Ectodermal cell (in vitro differentiated cells): ENCODE data around the gene RBFA.
A peak's percentile ranks its signal among the peaks of the same experiment; 100 is the strongest.
"Not testable (repeated sequence)": the region's sequence is repeated elsewhere in the genome, so short reads cannot be mapped to it uniquely, and the experiment has no call there.

Experiments used
- H3K27ac ChIP-seq: 2 replicates; pipeline ENCODE4 v1.7.0; 2013; ENCODE audit warnings: mild to moderate bottlenecking, low read depth, low read length; ENCODE audit not compliant: insufficient read depth, poor library complexity, severe bottlenecking
- H3K27me3 ChIP-seq: 2 replicates; pipeline ENCODE4 v1.7.0; 2013; ENCODE audit warnings: mild to moderate bottlenecking, low read length; ENCODE audit not compliant: insufficient read depth, control insufficient read depth, poor library complexity, severe bottlenecking
- H3K36me3 ChIP-seq: one replicate; pipeline ENCODE4 v1.7.0; 2013; ENCODE audit warnings: low read length; ENCODE audit not compliant: control insufficient read depth, insufficient read depth
- H3K4me1 ChIP-seq: one replicate; pipeline ENCODE4 v1.7.0; 2013; ENCODE audit warnings: low read length; ENCODE audit not compliant: control insufficient read depth, insufficient read depth
- H3K4me3 ChIP-seq: 2 replicates; pipeline ENCODE4 v1.7.0; 2013; ENCODE audit warnings: low read depth, low read length, control low read depth; ENCODE audit not compliant: insufficient read depth
- H3K9me3 ChIP-seq: 2 replicates; pipeline ENCODE4 v1.7.0; 2013; ENCODE audit warnings: mild to moderate bottlenecking, low read length, moderate library complexity; ENCODE audit not compliant: control insufficient read depth
- WGBS, 2 experiments: methylation state at CpG; one replicate each; pipeline ENCODE4 v1.1.7; 2013; ENCODE audit warnings: missing lambda C conversion rate in 2 of 2; 5-methylcytosine and 5-hydroxymethylcytosine counted together

The RBFA gene

GRCh38 chr18:80027719-80028118, 6.5 kb upstream of the RBFA start:
- H3K4me1 ChIP-seq, H3K27ac ChIP-seq, H3K27me3 ChIP-seq, H3K4me3 ChIP-seq, H3K36me3 ChIP-seq, H3K9me3 ChIP-seq: not testable (repeated sequence)

- no peak overlapping the region for H3K4me3 ChIP-seq
- 82 to 100% methylated on average over 1 of the region's 1 CpG for WGBS, 2 experiments
- no peaks in the 10 kb centered on the region for H3K27me3 ChIP-seq
- H3K27ac ChIP-seq, result no peak overlapping the region
- no peaks in the 10 kb centered on the region for H3K4me1 ChIP-seq
- H3K9me3 ChIP-seq, result no peaks in the 10 kb centered on the region
- no peaks in the 10 kb centered on the region for H3K36me3 ChIP-seq
These were observed 4.5 kb upstream of the RBFA start for GRCh38 chr18:80029690-80030089.

- Histone ChIP-seq H3K27me3 (no peaks in the 10 kb centered on the region), H3K4me3 (peak overlapping the region; percentile 76), H3K27ac (peak overlapping the region; percentile 74), H3K9me3 (no peaks in the 10 kb centered on the region), H3K4me1 (peaks cover 10% of the 10 kb centered on the region), H3K36me3 (no peaks in the 10 kb centered on the region)
- WGBS, 2 experiments, result 8 to 9% methylated on average over 90 of the region's 90 CpGs
These were observed 810 bp upstream of the RBFA start for GRCh38 chr18:80033181-80034067.

- Histone ChIP-seq H3K9me3 (no peaks in the 10 kb centered on the region), H3K4me3 (peak overlapping the region; percentile 76), H3K27ac (peak overlapping the region; percentile 76), H3K4me1 (peaks cover 10% of the 10 kb centered on the region), H3K27me3 (no peaks in the 10 kb centered on the region), H3K36me3 (no peaks in the 10 kb centered on the region)
- WGBS, 2 experiments, result 25 to 26% methylated on average over 8 of the region's 8 CpGs
These were observed 695 bp downstream of the RBFA start for GRCh38 chr18:80034852-80035406.

- WGBS, 2 experiments, result 93 to 94% methylated on average over 6 to 7 of the region's 7 CpGs
- H3K9me3 ChIP-seq, result no peaks in the 10 kb centered on the region
- no peak overlapping the region for H3K27ac ChIP-seq
- no peaks in the 10 kb centered on the region for H3K36me3 ChIP-seq
- H3K4me1 ChIP-seq, result peaks cover 10% of the 10 kb centered on the region
- peak overlapping the region; percentile 76 for H3K4me3 ChIP-seq
- H3K27me3 ChIP-seq, result no peaks in the 10 kb centered on the region
These were observed 1.8 kb downstream of the RBFA start for GRCh38 chr18:80035997-80036396.

GRCh38 chr18:80037300-80037699, 3.1 kb downstream of the RBFA start:
- Histone ChIP-seq H3K27ac (no peak overlapping the region), H3K4me3 (no peak overlapping the region), H3K4me1 (peaks cover 10% of the 10 kb centered on the region), H3K36me3 (no peaks in the 10 kb centered on the region), H3K27me3 (no peaks in the 10 kb centered on the region), H3K9me3 (no peaks in the 10 kb centered on the region)
- 89 to 93% methylated on average over 12 of the region's 12 CpGs for WGBS, 2 experiments

GRCh38 chr18:80037869-80038630, 3.8 kb downstream of the RBFA start:
- WGBS, 2 experiments, result 90 to 92% methylated on average over 17 of the region's 17 CpGs
- peaks cover 10% of the 10 kb centered on the region for H3K4me1 ChIP-seq
- H3K27ac ChIP-seq, result no peak overlapping the region
- H3K4me3 ChIP-seq, result no peak overlapping the region
- H3K27me3 ChIP-seq, result no peaks in the 10 kb centered on the region
- H3K9me3 ChIP-seq, result no peaks in the 10 kb centered on the region
- no peaks in the 10 kb centered on the region for H3K36me3 ChIP-seq

GRCh38 chr18:80040515-80040914, 6.3 kb downstream of the RBFA start:
- Histone ChIP-seq H3K4me3 (no peak overlapping the region), H3K27ac (no peak overlapping the region), H3K27me3 (no peaks in the 10 kb centered on the region), H3K36me3 (peaks cover 14% of the 10 kb centered on the region), H3K4me1 (peaks cover 5% of the 10 kb centered on the region), H3K9me3 (no peaks in the 10 kb centered on the region)
- 94 to 98% methylated on average over 1 to 2 of the region's 3 CpGs for WGBS, 2 experiments

GRCh38 chr18:80041424-80041823, 7.2 kb downstream of the RBFA start:
- Histone ChIP-seq H3K36me3 (peaks cover 15% of the 10 kb centered on the region), H3K27ac (no peak overlapping the region), H3K9me3 (no peaks in the 10 kb centered on the region), H3K4me3 (no peak overlapping the region), H3K27me3 (no peaks in the 10 kb centered on the region), H3K4me1 (no peaks in the 10 kb centered on the region)
- WGBS, 2 experiments, result 83 to 86% methylated on average over 9 to 11 of the region's 11 CpGs

- WGBS, 2 experiments, result 89 to 91% methylated on average over 4 of the region's 4 CpGs
- H3K4me3 ChIP-seq, result no peak overlapping the region
- no peaks in the 10 kb centered on the region for H3K27me3 ChIP-seq
- H3K36me3 ChIP-seq, result peaks cover 17% of the 10 kb centered on the region
- no peak overlapping the region for H3K27ac ChIP-seq
- no peaks in the 10 kb centered on the region for H3K9me3 ChIP-seq
- no peaks in the 10 kb centered on the region for H3K4me1 ChIP-seq
These were observed 8.6 kb downstream of the RBFA start for GRCh38 chr18:80042785-80043184.
